ENCODE results near the gene MCOLN2.

GRCh38 chr1:84960371-84960770, 36.5 kb downstream of the MCOLN2 start:
- no peak for TF ChIP-seq FOXP4 (CRISPR knock-in tag; IDR thresholded peaks at IDR 0.05)
- no peak for TF ChIP-seq BHLHE40 (IDR thresholded peaks at IDR 0.05; ENCODE audit: low read length)
- TF ChIP-seq ZNF18 (CRISPR knock-in tag; IDR thresholded peaks at IDR 0.05; ENCODE audit: insufficient replicate concordance) = no peak
- no peak for TF ChIP-seq PBX2 (CRISPR knock-in tag; IDR thresholded peaks at IDR 0.05)
- no peak for TF ChIP-seq ZNF737 (CRISPR knock-in tag; IDR thresholded peaks at IDR 0.05; ENCODE audit: borderline replicate concordance)
- no peak for TF ChIP-seq ZSCAN5A (CRISPR knock-in tag; IDR thresholded peaks at IDR 0.05; ENCODE audit: borderline replicate concordance)
- TF ChIP-seq EZH2 (conservative IDR thresholded peaks at IDR 0.05; ENCODE audit: low read depth, low read length) = no peak
- TF ChIP-seq PPARG (CRISPR knock-in tag; conservative IDR thresholded peaks at IDR 0.05) = no peak
- no peak for TF ChIP-seq ZNF253 (CRISPR knock-in tag; IDR thresholded peaks at IDR 0.05; ENCODE audit: borderline replicate concordance)
- no peak for TF ChIP-seq KAT7 (CRISPR knock-in tag; IDR thresholded peaks at IDR 0.05; ENCODE audit: borderline replicate concordance)
- no peak for TF ChIP-seq ELF3 (CRISPR knock-in tag; IDR thresholded peaks at IDR 0.05)
- peak; percentile 54; the same call in 1 of the 2 replicates for TF ChIP-seq CEBPG (CRISPR knock-in tag; IDR thresholded peaks at IDR 0.05)

All from HepG2 (cell line).